Endodermal cell (in vitro differentiated cells): ENCODE data around the gene SEC14L1. TPM values are rescaled to one million over a fixed set of nuclear protein-coding genes. Genes with fewer than 3 reads are reported as not detected.

ENCODE experiments used
- DNase-seq: peaks from one replicate; pipeline ENCODE4 v3.0.0-alpha.2; 2017
- H3K27ac ChIP-seq: 2 replicates; pipeline ENCODE4 v1.5.1; 2013; ENCODE audit warnings: mild to moderate bottlenecking, low read depth, low read length, moderate library complexity
- H3K27me3 ChIP-seq: 2 replicates; pipeline ENCODE4 v1.6.1; 2013; ENCODE audit warnings: mild to moderate bottlenecking, low read length, moderate library complexity; ENCODE audit not compliant: insufficient read depth, control insufficient read depth, poor library complexity, severe bottlenecking
- H3K36me3 ChIP-seq: 2 replicates; pipeline ENCODE4 v1.7.0; 2013; ENCODE audit warnings: mild to moderate bottlenecking, low read length, moderate library complexity; ENCODE audit not compliant: control insufficient read depth, insufficient read depth
- H3K4me1 ChIP-seq: one replicate; pipeline ENCODE4 v1.7.0; 2013; ENCODE audit warnings: low read length; ENCODE audit not compliant: control insufficient read depth, insufficient read depth
- H3K4me3 ChIP-seq: 2 replicates; pipeline ENCODE4 v1.5.1; 2013; ENCODE audit warnings: mild to moderate bottlenecking, low read length, moderate library complexity
- H3K9ac ChIP-seq: 2 replicates; pipeline ENCODE4 v1.6.1; 2013; ENCODE audit warnings: mild to moderate bottlenecking, low read length, moderate library complexity; ENCODE audit not compliant: poor library complexity, severe bottlenecking; ENCODE audit errors: extremely low read depth
- H3K9me3 ChIP-seq: 2 replicates; pipeline ENCODE4 v1.6.1; 2013; ENCODE audit warnings: mild to moderate bottlenecking, low read length, moderate library complexity; ENCODE audit not compliant: control insufficient read depth
- H3K27ac Mint-ChIP-seq: 2 replicates; pipeline ENCODE4 v1.8.0; 2020; ENCODE audit warnings: mixed read lengths
- H3K27me3 Mint-ChIP-seq: 2 replicates; pipeline ENCODE4 v1.8.0; 2021; ENCODE audit warnings: mild to moderate bottlenecking, mixed read lengths; ENCODE audit not compliant: insufficient read depth
- H3K36me3 Mint-ChIP-seq: 2 replicates; pipeline ENCODE4 v1.8.0; 2020; ENCODE audit warnings: low read depth, mixed read lengths
- H3K4me1 Mint-ChIP-seq: 2 replicates; pipeline ENCODE4 v1.8.0; 2020; ENCODE audit warnings: mixed read lengths
- H3K4me3 Mint-ChIP-seq: 2 replicates; pipeline ENCODE4 v1.8.0; 2020; ENCODE audit warnings: mild to moderate bottlenecking, moderate library complexity, mixed read lengths
- H3K9me3 Mint-ChIP-seq: 2 replicates; pipeline ENCODE4 v1.8.0; 2020; ENCODE audit warnings: mild to moderate bottlenecking, mixed read lengths
- CTCF ChIP-seq: fragments of 200-600 bp; sonication (generic); conservative IDR thresholded peaks from 2 replicates; pipeline ENCODE4 v1.5.0; 2021; ENCODE audit warnings: antibody characterized with exemption, mild to moderate bottlenecking
- WGBS, 2 experiments: methylation state at CpG; one replicate each; pipeline versions ENCODE4 v1.1.5 to v1.1.7; 2013; ENCODE audit warnings: missing lambda C conversion rate in 2 of 2, mixed read lengths in 1 of 2; ENCODE audit not compliant: insufficient coverage in 1 of 2, insufficient read length in 1 of 2; 5-methylcytosine and 5-hydroxymethylcytosine counted together
- total RNA-seq, 2 donors: library from RNA; stranded (reverse); fragmentation: NEBNext Ultra II Directional in 1 of 2; extraction: Animal tissue kit (Norgen Biotek cat#: 25700) in 1 of 2; gene quantifications; 2 replicates in 1 of 2; 3 replicates in 1 of 2; pipeline ENCODE4 v1.2.1, GENCODE V29; 2021

SEC14L1 gene
- total RNA-seq, 2 donors from 2014 or later = 77.0 to 87.4 TPM

GRCh38 chr17:77258638-77259037 is 117.9 kb downstream of the SEC14L1 start:
- H3K9me3 Mint-ChIP-seq = no peaks in the 10 kb centered on the region
- Histone ChIP-seq H3K27ac (no peak overlapping the region), H3K9ac (no peak overlapping the region), H3K27me3 (no peaks in the 10 kb centered on the region), H3K9me3 (no peaks in the 10 kb centered on the region), H3K4me1 (no peaks in the 10 kb centered on the region), H3K4me3 (no peak overlapping the region), H3K36me3 (no peaks in the 10 kb centered on the region)
- no peak overlapping the region for H3K27ac Mint-ChIP-seq
- peak; percentile 52 for DNase-seq
- no peaks in the 10 kb centered on the region for H3K27me3 Mint-ChIP-seq
- no peak overlapping the region for H3K4me3 Mint-ChIP-seq
- WGBS, 2 experiments = 86% methylated on average over 7 to 12 of the region's 12 CpGs
- TF ChIP-seq CTCF = no peak
- H3K36me3 Mint-ChIP-seq = no peaks in the 10 kb centered on the region
- peaks cover 3% of the 10 kb centered on the region for H3K4me1 Mint-ChIP-seq

- H3K27ac Mint-ChIP-seq = no peak overlapping the region
Measured at GRCh38 chr17:77264617-77265230, 124.0 kb downstream of the SEC14L1 start.

DNA sequence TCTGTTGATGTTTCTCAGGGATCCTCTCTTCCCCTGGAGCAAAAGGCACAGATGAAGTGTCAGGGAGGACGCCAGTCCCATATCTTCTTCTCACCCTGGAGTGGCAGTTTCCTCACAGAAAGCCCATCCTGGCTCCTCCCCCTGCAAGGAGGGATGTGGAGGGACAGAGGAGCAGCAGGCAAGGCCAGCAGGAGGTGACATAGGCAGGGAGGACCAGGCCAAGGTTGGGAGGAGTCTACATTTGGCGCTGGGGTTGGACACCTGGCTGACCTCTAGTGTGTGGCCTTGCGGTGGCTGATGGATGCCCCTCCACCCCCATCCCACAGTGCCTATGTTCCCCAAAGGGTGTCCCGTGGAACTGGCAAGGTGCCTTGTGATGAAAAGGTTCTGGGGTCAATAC is 125.4 kb downstream of the SEC14L1 start:
- TF ChIP-seq CTCF = no peak
- Histone ChIP-seq H3K9ac (no peak overlapping the region), H3K27me3 (no peaks in the 10 kb centered on the region), H3K36me3 (no peaks in the 10 kb centered on the region), H3K4me3 (no peak overlapping the region), H3K4me1 (no peaks in the 10 kb centered on the region), H3K27ac (no peak overlapping the region), H3K9me3 (no peaks in the 10 kb centered on the region)
- H3K27ac Mint-ChIP-seq = no peak overlapping the region
- H3K27me3 Mint-ChIP-seq = no peaks in the 10 kb centered on the region
- no peak overlapping the region for H3K4me3 Mint-ChIP-seq
- DNase-seq = peak; percentile 69
- 92 to 94% methylated on average over 2 to 4 of the region's 4 CpGs for WGBS, 2 experiments
- H3K4me1 Mint-ChIP-seq = peaks cover 14% of the 10 kb centered on the region
- no peaks in the 10 kb centered on the region for H3K9me3 Mint-ChIP-seq
- no peaks in the 10 kb centered on the region for H3K36me3 Mint-ChIP-seq

More at GRCh38 chr17:77264617-77265230, 124.0 kb downstream of the SEC14L1 start:
- Histone ChIP-seq H3K27me3 (no peaks in the 10 kb centered on the region), H3K4me1 (no peaks in the 10 kb centered on the region), H3K36me3 (no peaks in the 10 kb centered on the region), H3K9ac (no peak overlapping the region), H3K27ac (no peak overlapping the region), H3K9me3 (no peaks in the 10 kb centered on the region), H3K4me3 (no peak overlapping the region)
- WGBS, 2 experiments = 78 to 80% methylated on average over 20 to 21 of the region's 22 CpGs
- H3K36me3 Mint-ChIP-seq = no peaks in the 10 kb centered on the region
- DNase-seq = peak; percentile 61
- TF ChIP-seq CTCF = no peak
- no peaks in the 10 kb centered on the region for H3K9me3 Mint-ChIP-seq
- no peak overlapping the region for H3K4me3 Mint-ChIP-seq
- H3K27me3 Mint-ChIP-seq = no peaks in the 10 kb centered on the region
- H3K4me1 Mint-ChIP-seq = peaks cover 14% of the 10 kb centered on the region
